Heart right ventricle (tissue), 16 donors: ENCODE results near the gene SOX14. TPM values are rescaled to one million over a fixed set of nuclear protein-coding genes. Genes with fewer than 3 reads are reported as not detected.

ENCODE experiments used
- ATAC-seq, 8 donors: fragments of 200-7000 bp; cut with Tn5 transposase; one replicate each; pipeline ENCODE4 v1.9.1; 2020; ENCODE audit warnings: mild to moderate bottlenecking in 8 of 8, moderate library complexity in 8 of 8, moderate number of reproducible peaks in 1 of 8
- DNase-seq, 2 donors: peaks; one replicate each; pipeline ENCODE4 v3.0.0-alpha.2; 2020
- H3K27ac ChIP-seq, 10 donors: fragments of 200-600 bp; sonication (generic) in 2 of 10; one replicate each; pipeline versions ENCODE4 v1.5.0 to v1.8.0; 2020 to 2022; ENCODE audit warnings: mild to moderate bottlenecking in 3 of 10
- H3K27me3 ChIP-seq, 7 donors: fragments of 200-600 bp; one replicate each; pipeline ENCODE4 v1.8.0; 2021 to 2022; ENCODE audit warnings: mild to moderate bottlenecking in 2 of 7
- H3K36me3 ChIP-seq, 9 donors: fragments of 200-600 bp; sonication (generic) in 1 of 9; one replicate each; pipeline versions ENCODE4 v1.5.0 to v1.8.0; 2020 to 2022; ENCODE audit warnings: mild to moderate bottlenecking in 2 of 9
- H3K4me1 ChIP-seq, 9 donors: fragments of 200-600 bp; sonication (generic) in 1 of 9; one replicate each; pipeline versions ENCODE4 v1.5.0 to v1.8.0; 2020 to 2022; ENCODE audit warnings: mild to moderate bottlenecking in 4 of 9
- H3K4me3 ChIP-seq, 10 donors: fragments of 200-600 bp; sonication (generic) in 2 of 10; one replicate each; pipeline versions ENCODE4 v1.5.0 to v1.8.0; 2020 to 2022; ENCODE audit warnings: mild to moderate bottlenecking in 7 of 10, moderate library complexity in 2 of 10
- H3K9me3 ChIP-seq, 11 donors: fragments of 200-600 bp in 10 of 11; sonication (generic) in 2 of 11; one replicate each; pipeline versions ENCODE4 v1.5.0 to v1.8.0; 2013 to 2022; ENCODE audit warnings: mild to moderate bottlenecking in 2 of 11, control low read depth in 1 of 11, moderate library complexity in 1 of 11
- WGBS, 2 donors: extraction: QIAGEN DNeasy Blood & Tissue Kit; methylation state at CpG; one replicate each; pipeline ENCODE4 v1.1.7; 2013; ENCODE audit warnings: inconsistent platforms in 1 of 2; 5-methylcytosine and 5-hydroxymethylcytosine counted together
- intact Hi-C, 10 donors: fragments of 100-400 bp; cut with DNase I; formaldehyde crosslinking; loops; one replicate each; pipeline versions ENCODE4 v1.11.1 to v1.14.2; 2022
- polyA plus RNA-seq, 2 donors: library from polyadenylated mRNA; stranded (reverse); fragments of 200-250 nt; gene quantifications; one replicate each; pipeline ENCODE4 v1.2.3, GENCODE V29; 2013
- total RNA-seq, 10 donors: library from RNA; stranded (reverse); fragmentation: NEBNext Ultra II Directional in 3 of 10; extraction: Animal tissue kit (Norgen Biotek cat#: 25700) in 3 of 10; gene quantifications; one replicate each; pipeline versions ENCODE4 v1.2.1 to v1.2.4, GENCODE V29; 2021 to 2023
- TF ChIP-seq, protein P1 (sequence below), 9 donors: fragments of 200-600 bp; sonication (generic) in 2 of 9; IDR thresholded peaks; one replicate each; pipeline versions ENCODE4 v1.5.0 to v1.8.0; 2021 to 2022; ENCODE audit warnings: antibody characterized with exemption in 9 of 9, mild to moderate bottlenecking in 5 of 9, moderate library complexity in 1 of 9
- donor health status: Arrhythmogenic right ventricular cardiomyopathy.
- donor health status: ischemic (EF 13 %, LVEDD 7.1; RV severe dilation, severe dysfunction).
- donor health status: healthy with polysubstance abuse.
- donor health status: DM: no; HTN: yes; CAD: no.
- donor health status: DM: no; HTN: no; CAD: no.
- donor health status: ischemic (EF 25% LVEDD 6.9; RV normal size, moderate dysfunction).
- donor health status: ischemic (EF 25% LVEDD 5.7; RV mildly dilated, moderate dysfunction).
- donor health status: healthy.
- donor health status: DM: yes; HTN: yes; CAD: no.
- donor health status: Ischemic cardiomyopathy.
- donor health status: ischemic (EF 35%, LVEDD 5.7; RV mildly dilated, moderate dysfunction).
- donor health status: nonischemic (EF 11% LVEDD 7.7; RV severe dilation, severe dysfunction).
- donor health status: DM: yes; HTN: yes; CAD: no.
- donor health status: PGD.
- donor health status: ischemic (EF 29% LVEDD 5.4; RV normal size, mild dysfunction).
- donor health status: nonischemic (EF 23%, LVEDD 6.1; RV moderate dilation, normal function).

Gene SOX14
- total and polyA plus RNA-seq, 12 donors, result not detected

DNA sequence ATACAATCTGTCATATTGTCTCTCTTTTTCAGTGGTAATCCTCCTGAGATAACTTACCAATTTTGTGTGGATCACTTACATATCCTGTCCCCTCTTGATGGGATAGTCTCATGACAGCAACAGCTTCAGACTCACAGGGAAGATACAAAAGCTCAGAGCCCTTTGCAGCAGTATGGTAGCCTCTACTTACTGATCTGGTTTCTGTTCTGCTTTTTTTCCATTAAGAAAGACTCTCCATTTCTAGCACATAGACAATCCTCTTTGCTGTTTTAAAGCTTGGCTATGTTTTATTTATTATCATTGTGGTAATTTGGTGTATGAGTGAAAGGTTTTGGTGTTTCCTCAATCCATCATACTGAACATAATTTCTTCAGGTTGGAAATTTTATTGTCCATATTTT is 25.4 kb upstream of the SOX14 start:
- DNase-seq (no peak), ATAC-seq (no peak)
- H3K4me3 ChIP-seq, result no peak overlapping the region
- peaks cover 0 to 43% (median 7%) of the 10 kb centered on the region in 11 donors for H3K9me3 ChIP-seq
- H3K4me1 ChIP-seq, result no peaks in the 10 kb centered on the region
- intact Hi-C loops, result loop anchor here in 1 of 10 donors (5.0 kb wide), 1 partner anchor 276 kb away; no protein-coding TSS in a partner anchor
- H3K27ac ChIP-seq, result no peak overlapping the region
- TF ChIP-seq, protein P1, sequence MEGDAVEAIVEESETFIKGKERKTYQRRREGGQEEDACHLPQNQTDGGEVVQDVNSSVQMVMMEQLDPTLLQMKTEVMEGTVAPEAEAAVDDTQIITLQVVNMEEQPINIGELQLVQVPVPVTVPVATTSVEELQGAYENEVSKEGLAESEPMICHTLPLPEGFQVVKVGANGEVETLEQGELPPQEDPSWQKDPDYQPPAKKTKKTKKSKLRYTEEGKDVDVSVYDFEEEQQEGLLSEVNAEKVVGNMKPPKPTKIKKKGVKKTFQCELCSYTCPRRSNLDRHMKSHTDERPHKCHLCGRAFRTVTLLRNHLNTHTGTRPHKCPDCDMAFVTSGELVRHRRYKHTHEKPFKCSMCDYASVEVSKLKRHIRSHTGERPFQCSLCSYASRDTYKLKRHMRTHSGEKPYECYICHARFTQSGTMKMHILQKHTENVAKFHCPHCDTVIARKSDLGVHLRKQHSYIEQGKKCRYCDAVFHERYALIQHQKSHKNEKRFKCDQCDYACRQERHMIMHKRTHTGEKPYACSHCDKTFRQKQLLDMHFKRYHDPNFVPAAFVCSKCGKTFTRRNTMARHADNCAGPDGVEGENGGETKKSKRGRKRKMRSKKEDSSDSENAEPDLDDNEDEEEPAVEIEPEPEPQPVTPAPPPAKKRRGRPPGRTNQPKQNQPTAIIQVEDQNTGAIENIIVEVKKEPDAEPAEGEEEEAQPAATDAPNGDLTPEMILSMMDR (IDR thresholded peaks at IDR 0.05), result no peak
- H3K27me3 ChIP-seq, result peaks cover 0 to 7% (median 0%) of the 10 kb centered on the region in 7 donors
- H3K36me3 ChIP-seq, result no peaks in the 10 kb centered on the region

DNA sequence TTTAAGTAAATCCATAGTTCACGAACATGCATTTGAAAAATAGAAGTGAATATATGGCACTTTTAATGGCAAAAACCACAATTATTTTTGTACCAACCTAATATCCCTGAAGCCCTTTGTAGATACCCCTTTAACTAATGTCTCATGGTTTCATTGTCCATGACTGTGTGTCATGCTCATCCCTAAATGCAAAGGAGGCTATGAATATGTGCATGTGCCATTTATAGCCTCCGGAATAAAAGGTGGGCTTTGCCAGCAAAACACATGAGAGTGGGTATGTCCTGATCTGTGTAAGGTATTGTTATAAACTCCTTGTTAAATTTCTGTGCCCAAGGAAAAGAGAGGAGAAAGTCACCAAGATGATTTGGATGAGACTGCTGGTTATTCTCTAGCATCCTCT is 20.5 kb upstream of the SOX14 start:
- WGBS, 2 donors, result 75 to 80% methylated on average over 2 of the region's 2 CpGs
- intact Hi-C loops, result no loop called here
- ATAC-seq, result no peak

DNA sequence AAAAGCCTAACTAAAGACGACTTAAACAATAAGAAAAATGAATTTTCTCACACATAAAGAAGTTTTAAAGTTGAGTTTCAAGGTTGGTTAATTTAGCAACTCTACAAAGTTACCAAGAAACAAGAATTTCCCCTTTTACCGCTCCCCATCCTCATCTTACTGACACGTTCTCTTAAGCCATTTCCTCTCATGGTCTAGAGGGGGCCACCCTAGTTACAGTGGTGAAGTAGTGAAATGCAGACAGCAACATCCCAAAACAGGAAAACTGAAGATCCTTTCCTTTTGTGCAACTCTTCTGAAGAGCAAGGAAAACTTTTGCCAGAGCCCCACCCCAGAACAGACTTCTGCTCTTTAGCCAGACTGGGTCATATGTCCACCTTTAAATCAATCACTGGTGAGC is 17.3 kb upstream of the SOX14 start:
- 33 to 35% methylated on average over 3 of the region's 3 CpGs for WGBS, 2 donors
- ATAC-seq (no peak), DNase-seq (no peak)
- Histone ChIP-seq H3K4me3 (no peak overlapping the region), H3K9me3 (no peaks in the 10 kb centered on the region), H3K27ac (no peak overlapping the region), H3K36me3 (no peaks in the 10 kb centered on the region), H3K27me3 (peaks cover 0 to 51% (median 14%) of the 10 kb centered on the region in 7 donors), H3K4me1 (no peaks in the 10 kb centered on the region)
- intact Hi-C loops, result no loop called here
- TF ChIP-seq, protein P1 (IDR thresholded peaks at IDR 0.05), result no peak

More for the DNA sequence above, 20.5 kb upstream of the SOX14 start:
- Histone ChIP-seq H3K27ac (no peak overlapping the region), H3K27me3 (peaks cover 0 to 31% (median 5%) of the 10 kb centered on the region in 7 donors), H3K4me1 (no peaks in the 10 kb centered on the region), H3K9me3 (peaks cover 0 to 2% (median 0%) of the 10 kb centered on the region in 11 donors), H3K36me3 (no peaks in the 10 kb centered on the region), H3K4me3 (no peak overlapping the region)
- no peak for DNase-seq
- TF ChIP-seq, protein P1 (IDR thresholded peaks at IDR 0.05), result no peak

DNA sequence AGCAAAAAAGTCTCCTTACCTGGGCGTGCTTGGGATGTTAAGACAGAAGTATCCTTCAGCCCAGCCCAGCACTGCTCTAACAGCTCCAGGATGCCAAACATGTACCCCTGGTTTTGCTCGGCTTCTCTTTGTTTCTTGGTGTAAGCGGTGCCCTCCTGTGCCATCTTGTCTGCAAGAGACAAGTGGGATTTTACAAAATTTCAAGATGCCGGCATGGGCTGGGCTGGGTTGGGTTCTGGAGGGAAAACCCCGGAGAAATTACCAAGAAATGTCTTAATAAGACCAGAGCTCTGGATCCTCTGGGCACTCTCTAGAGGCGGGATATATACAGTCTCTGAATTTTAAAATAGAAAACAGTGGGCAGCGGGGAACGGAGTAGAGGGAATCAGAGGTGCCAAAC is 4.6 kb upstream of the SOX14 start:
- Histone ChIP-seq H3K27me3 (peaks cover 22 to 75% (median 66%) of the 10 kb centered on the region in 7 donors), H3K27ac (no peak overlapping the region), H3K4me1 (peaks cover 0 to 17% (median 5%) of the 10 kb centered on the region in 9 donors), H3K36me3 (no peaks in the 10 kb centered on the region), H3K4me3 (no peak overlapping the region), H3K9me3 (peaks cover 0 to 18% (median 3%) of the 10 kb centered on the region in 11 donors)
- ATAC-seq (no peak), DNase-seq (no peak)
- intact Hi-C loops, result no loop called here
- TF ChIP-seq, protein P1 (IDR thresholded peaks at IDR 0.05), result no peak
- 23 to 28% methylated on average over 8 of the region's 8 CpGs for WGBS, 2 donors
